A549 (cell line): ENCODE data around the gene GMCL1. TPM values are rescaled to one million over a fixed set of nuclear protein-coding genes. Genes with fewer than 3 reads are reported as not detected.

Experiments
- BCL3 ChIP-seq: fragments of >200 bp; sonication (Bioruptor Twin); formaldehyde crosslinking; IDR thresholded peaks from 3 replicates; pipeline ENCODE4 v1.6.1; 2016
- CBX2 ChIP-seq: fragments of 200-600 bp; sonication (generic); IDR thresholded peaks from 2 replicates; pipeline ENCODE4 v1.6.1; 2016; ENCODE audit warnings: low read depth, mild to moderate bottlenecking, borderline replicate concordance
- CEBPB ChIP-seq, 2 experiments: fragments of >200 bp in 1 of 2; sonication (Bioruptor Twin) in 1 of 2; formaldehyde crosslinking in 1 of 2; IDR thresholded peaks; 2 replicates each; pipeline ENCODE4 v1.6.1; 2012 to 2016
- CHD2 ChIP-seq: fragments of 150-350 bp; IDR thresholded peaks from 2 replicates; pipeline ENCODE4 v1.6.1; 2014; ENCODE audit warnings: low read length; ENCODE audit not compliant: partially characterized antibody
- CHD4 ChIP-seq: fragments of 200-600 bp; sonication (generic); IDR thresholded peaks from 2 replicates; pipeline ENCODE4 v1.6.1; 2016; ENCODE audit warnings: antibody characterized with exemption, mild to moderate bottlenecking, borderline replicate concordance
- E2F6 ChIP-seq: IDR thresholded peaks from 2 replicates; pipeline ENCODE4 v1.6.1; 2012; ENCODE audit warnings: low read depth, borderline replicate concordance
- EHF ChIP-seq: fragments of 250-450 bp; sonication (Bioruptor Pico); IDR thresholded peaks from 2 replicates; pipeline ENCODE4 v1.5.0; 2020; ENCODE audit warnings: mild to moderate bottlenecking
- ESRRA ChIP-seq: fragments of 150-350 bp; IDR thresholded peaks from 2 replicates; pipeline ENCODE4 v1.6.1; 2014; ENCODE audit warnings: mild to moderate bottlenecking, low read length, borderline replicate concordance
- FOSB ChIP-seq: fragments of 250-450 bp; sonication (Bioruptor Pico); IDR thresholded peaks from 2 replicates; pipeline ENCODE4 v1.5.0; 2020; ENCODE audit warnings: mild to moderate bottlenecking, moderate library complexity
- FOXS1 ChIP-seq: fragments of 250-450 bp; sonication (Bioruptor Pico); IDR thresholded peaks from 2 replicates; pipeline ENCODE4 v1.5.0; 2020; ENCODE audit warnings: mild to moderate bottlenecking, moderate library complexity
- HEYL ChIP-seq: fragments of 250-450 bp; sonication (Bioruptor Pico); IDR thresholded peaks from 2 replicates; pipeline ENCODE4 v1.8.0; 2021; ENCODE audit warnings: mild to moderate bottlenecking, moderate library complexity
- HMGXB4 ChIP-seq: fragments of 250-450 bp; sonication (Bioruptor Pico); IDR thresholded peaks from 2 replicates; pipeline ENCODE4 v1.5.0; 2021; ENCODE audit warnings: mild to moderate bottlenecking, moderate library complexity, borderline replicate concordance
- HOXB5 ChIP-seq: fragments of 250-450 bp; sonication (Bioruptor Pico); IDR thresholded peaks from 2 replicates; pipeline ENCODE4 v1.5.0; 2020; ENCODE audit warnings: mild to moderate bottlenecking, moderate library complexity
- JUNB ChIP-seq: fragments of >200 bp; sonication (Bioruptor Twin); formaldehyde crosslinking; IDR thresholded peaks from 2 replicates; pipeline ENCODE4 v1.6.1; 2016
- KDM5A ChIP-seq: fragments of 200-600 bp; sonication (generic); IDR thresholded peaks from 2 replicates; pipeline ENCODE4 v1.6.1; 2016; ENCODE audit warnings: antibody characterized with exemption, mild to moderate bottlenecking
- MAFK ChIP-seq: fragments of 450-650 bp; IDR thresholded peaks from 2 replicates; pipeline ENCODE4 v1.6.1; 2014; ENCODE audit not compliant: partially characterized antibody
- MAX ChIP-seq: IDR thresholded peaks from 2 replicates; pipeline ENCODE4 v1.6.1; 2012
- MAZ ChIP-seq: fragments of 150-350 bp; IDR thresholded peaks from 2 replicates; pipeline ENCODE4 v1.6.1; 2014; ENCODE audit warnings: antibody characterized with exemption, low read depth, low read length, borderline replicate concordance
- MYC ChIP-seq: IDR thresholded peaks from 2 replicates; pipeline ENCODE4 v1.6.1; 2012; ENCODE audit warnings: mild to moderate bottlenecking, inconsistent platforms, low read length, improper control_type of control experiment, borderline replicate concordance
- NFE2L2 ChIP-seq: fragments of 150-350 bp; conservative IDR thresholded peaks from 2 replicates; pipeline ENCODE4 v1.6.1; 2014; ENCODE audit warnings: low read length
- NPAS2 ChIP-seq: fragments of 250-450 bp; sonication (Bioruptor Pico); IDR thresholded peaks from 2 replicates; pipeline ENCODE4 v1.8.0; 2022; ENCODE audit warnings: mild to moderate bottlenecking, moderate library complexity, borderline replicate concordance
- NR3C1 ChIP-seq: fragments of >200 bp; sonication (Bioruptor Twin); formaldehyde crosslinking; IDR thresholded peaks from 3 replicates; pipeline ENCODE4 v1.6.1; 2017
- PBX3 ChIP-seq: IDR thresholded peaks from 2 replicates; pipeline ENCODE4 v1.6.1; 2012
- RCOR1 ChIP-seq: fragments of 150-350 bp; IDR thresholded peaks from 2 replicates; pipeline ENCODE4 v1.6.1; 2014; ENCODE audit warnings: antibody characterized with exemption, low read length, low read depth
- SMC3 ChIP-seq: fragments of >200 bp; sonication (Bioruptor Twin); formaldehyde crosslinking; IDR thresholded peaks from 3 replicates; pipeline ENCODE4 v1.6.1; 2018; ENCODE audit warnings: inconsistent platforms
- TFCP2L1 ChIP-seq: fragments of 250-450 bp; sonication (Bioruptor Pico); IDR thresholded peaks from 2 replicates; pipeline ENCODE4 v1.5.0; 2021; ENCODE audit warnings: mild to moderate bottlenecking
- TP53 ChIP-seq: fragments of 250-450 bp; sonication (Bioruptor Pico); IDR thresholded peaks from 2 replicates; pipeline ENCODE4 v1.5.0; 2021; ENCODE audit warnings: mild to moderate bottlenecking, moderate library complexity
- ZC3H11A ChIP-seq: fragments of 450-650 bp; IDR thresholded peaks from 2 replicates; pipeline ENCODE4 v1.6.1; 2014; ENCODE audit warnings: antibody characterized with exemption, mild to moderate bottlenecking
- ZSCAN20 ChIP-seq: fragments of 250-450 bp; sonication (Bioruptor Pico); IDR thresholded peaks from 2 replicates; pipeline ENCODE4 v1.8.0; 2022; ENCODE audit warnings: mild to moderate bottlenecking, moderate library complexity
- polyA plus RNA-seq, 4 experiments: library from polyadenylated mRNA; depleted of rRNA in 3 of 4; stranded (reverse); fragments of >200 nt; fragmentation: RNase III in 1 of 4; extraction: RNeasy Plus Mini Kit Qiagen cat#74134 plus additional on column Dnase treatment in 1 of 4; gene quantifications; 2 replicates in 3 of 4; 3 replicates in 1 of 4; pipeline ENCODE4 v1.2.3, GENCODE V29; 2011 to 2017
- TF ChIP-seq, protein P1 (sequence below): fragments of >200 bp; sonication (Bioruptor Twin); formaldehyde crosslinking; IDR thresholded peaks from 3 replicates; pipeline ENCODE4 v1.5.1; 2016
- TF ChIP-seq, protein P2 (sequence below): fragments of 250-450 bp; sonication (Bioruptor Pico); IDR thresholded peaks from 2 replicates; pipeline ENCODE4 v1.5.0; 2020; ENCODE audit warnings: low read depth, mild to moderate bottlenecking, moderate library complexity
- TF ChIP-seq, protein P3 (sequence below): fragments of 200-600 bp; sonication (generic); IDR thresholded peaks from 2 replicates; pipeline ENCODE4 v1.6.1; 2016; ENCODE audit warnings: antibody characterized with exemption, mild to moderate bottlenecking, moderate library complexity

The GMCL1 gene
- polyA plus RNA-seq, 2 of the 4 experiments (the other 2 are of a cell fraction) = 16.6 to 21.1 TPM

GRCh38 chr2:69789175-69789721 lies 40.2 kb upstream of the GMCL1 start (continued):
- TF ChIP-seq HMGXB4 (CRISPR knock-in tag) (no peak), NFE2L2 (no peak), HOXB5 (CRISPR knock-in tag) (peak; percentile 67; the same call in 1 of the 2 replicates), MAFK (no peak), CHD2 (no peak), MAX (peak; percentile 61), NR3C1 (no peak), FOXS1 (CRISPR knock-in tag) (no peak), CBX2 (no peak), ESRRA (no peak), ZSCAN20 (CRISPR knock-in tag) (no peak), TP53 (CRISPR knock-in tag) (no peak), RCOR1 (peak; percentile 96), JUNB (no peak), MAZ (no peak), EHF (CRISPR knock-in tag) (no peak), E2F6 (no peak), CEBPB (IDR thresholded peaks at IDR 0.05) (no peak), CHD4 (peak; percentile 94; the same call in 1 of the 2 replicates), ZC3H11A (no peak), PBX3 (0 out of 2 replicates have a peak, but pooled peaks have one; percentile 23), NPAS2 (CRISPR knock-in tag) (no peak), SMC3 (no peak), BCL3 (no peak), TFCP2L1 (CRISPR knock-in tag) (no peak), KDM5A (no peak), HEYL (CRISPR knock-in tag) (no peak), MYC (no peak), FOSB (CRISPR knock-in tag) (no peak)
- TF ChIP-seq, protein P1, sequence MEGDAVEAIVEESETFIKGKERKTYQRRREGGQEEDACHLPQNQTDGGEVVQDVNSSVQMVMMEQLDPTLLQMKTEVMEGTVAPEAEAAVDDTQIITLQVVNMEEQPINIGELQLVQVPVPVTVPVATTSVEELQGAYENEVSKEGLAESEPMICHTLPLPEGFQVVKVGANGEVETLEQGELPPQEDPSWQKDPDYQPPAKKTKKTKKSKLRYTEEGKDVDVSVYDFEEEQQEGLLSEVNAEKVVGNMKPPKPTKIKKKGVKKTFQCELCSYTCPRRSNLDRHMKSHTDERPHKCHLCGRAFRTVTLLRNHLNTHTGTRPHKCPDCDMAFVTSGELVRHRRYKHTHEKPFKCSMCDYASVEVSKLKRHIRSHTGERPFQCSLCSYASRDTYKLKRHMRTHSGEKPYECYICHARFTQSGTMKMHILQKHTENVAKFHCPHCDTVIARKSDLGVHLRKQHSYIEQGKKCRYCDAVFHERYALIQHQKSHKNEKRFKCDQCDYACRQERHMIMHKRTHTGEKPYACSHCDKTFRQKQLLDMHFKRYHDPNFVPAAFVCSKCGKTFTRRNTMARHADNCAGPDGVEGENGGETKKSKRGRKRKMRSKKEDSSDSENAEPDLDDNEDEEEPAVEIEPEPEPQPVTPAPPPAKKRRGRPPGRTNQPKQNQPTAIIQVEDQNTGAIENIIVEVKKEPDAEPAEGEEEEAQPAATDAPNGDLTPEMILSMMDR = no peak
- TF ChIP-seq, protein P2, sequence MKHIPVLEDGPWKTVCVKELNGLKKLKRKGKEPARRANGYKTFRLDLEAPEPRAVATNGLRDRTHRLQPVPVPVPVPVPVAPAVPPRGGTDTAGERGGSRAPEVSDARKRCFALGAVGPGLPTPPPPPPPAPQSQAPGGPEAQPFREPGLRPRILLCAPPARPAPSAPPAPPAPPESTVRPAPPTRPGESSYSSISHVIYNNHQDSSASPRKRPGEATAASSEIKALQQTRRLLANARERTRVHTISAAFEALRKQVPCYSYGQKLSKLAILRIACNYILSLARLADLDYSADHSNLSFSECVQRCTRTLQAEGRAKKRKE (CRISPR knock-in tag) = 0 out of 2 replicates have a peak, but pooled peaks have one; percentile 56
- TF ChIP-seq, protein P3, sequence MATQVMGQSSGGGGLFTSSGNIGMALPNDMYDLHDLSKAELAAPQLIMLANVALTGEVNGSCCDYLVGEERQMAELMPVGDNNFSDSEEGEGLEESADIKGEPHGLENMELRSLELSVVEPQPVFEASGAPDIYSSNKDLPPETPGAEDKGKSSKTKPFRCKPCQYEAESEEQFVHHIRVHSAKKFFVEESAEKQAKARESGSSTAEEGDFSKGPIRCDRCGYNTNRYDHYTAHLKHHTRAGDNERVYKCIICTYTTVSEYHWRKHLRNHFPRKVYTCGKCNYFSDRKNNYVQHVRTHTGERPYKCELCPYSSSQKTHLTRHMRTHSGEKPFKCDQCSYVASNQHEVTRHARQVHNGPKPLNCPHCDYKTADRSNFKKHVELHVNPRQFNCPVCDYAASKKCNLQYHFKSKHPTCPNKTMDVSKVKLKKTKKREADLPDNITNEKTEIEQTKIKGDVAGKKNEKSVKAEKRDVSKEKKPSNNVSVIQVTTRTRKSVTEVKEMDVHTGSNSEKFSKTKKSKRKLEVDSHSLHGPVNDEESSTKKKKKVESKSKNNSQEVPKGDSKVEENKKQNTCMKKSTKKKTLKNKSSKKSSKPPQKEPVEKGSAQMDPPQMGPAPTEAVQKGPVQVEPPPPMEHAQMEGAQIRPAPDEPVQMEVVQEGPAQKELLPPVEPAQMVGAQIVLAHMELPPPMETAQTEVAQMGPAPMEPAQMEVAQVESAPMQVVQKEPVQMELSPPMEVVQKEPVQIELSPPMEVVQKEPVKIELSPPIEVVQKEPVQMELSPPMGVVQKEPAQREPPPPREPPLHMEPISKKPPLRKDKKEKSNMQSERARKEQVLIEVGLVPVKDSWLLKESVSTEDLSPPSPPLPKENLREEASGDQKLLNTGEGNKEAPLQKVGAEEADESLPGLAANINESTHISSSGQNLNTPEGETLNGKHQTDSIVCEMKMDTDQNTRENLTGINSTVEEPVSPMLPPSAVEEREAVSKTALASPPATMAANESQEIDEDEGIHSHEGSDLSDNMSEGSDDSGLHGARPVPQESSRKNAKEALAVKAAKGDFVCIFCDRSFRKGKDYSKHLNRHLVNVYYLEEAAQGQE = no peak
